GM23248 (cell line): ENCODE measurements around the gene SKA1. TPM values are rescaled to one million over a fixed set of nuclear protein-coding genes. Genes with fewer than 3 reads are reported as not detected.

Source experiments
- DNase-seq: peaks from one replicate; pipeline ENCODE4 v3.0.0-alpha.2; 2015
- H2AFZ ChIP-seq: fragments of 200-600 bp; sonication (generic); 2 replicates; pipeline ENCODE4 v1.6.1; 2016; ENCODE audit warnings: antibody characterized with exemption
- H3F3A ChIP-seq: fragments of 200-600 bp; sonication (generic); 2 replicates; pipeline ENCODE4 v1.6.1; 2016; ENCODE audit warnings: mild to moderate bottlenecking, antibody characterized with exemption, mixed run types; ENCODE audit not compliant: insufficient read depth
- H3K27ac ChIP-seq: fragments of 200-600 bp; sonication (generic); 2 replicates; pipeline ENCODE4 v1.5.1; 2016; ENCODE audit warnings: mild to moderate bottlenecking
- H3K27me3 ChIP-seq: fragments of 200-600 bp; sonication (generic); replicated peaks from 2 replicates; pipeline ENCODE4 v1.6.1; 2016; ENCODE audit warnings: mild to moderate bottlenecking; ENCODE audit not compliant: insufficient read depth
- H3K36me3 ChIP-seq: fragments of 200-600 bp; sonication (generic); 2 replicates; pipeline ENCODE4 v1.6.1; 2016; ENCODE audit warnings: low read depth, mild to moderate bottlenecking
- H3K4me1 ChIP-seq: fragments of 200-600 bp; sonication (generic); 2 replicates; pipeline ENCODE4 v1.6.1; 2016; ENCODE audit warnings: mild to moderate bottlenecking; ENCODE audit not compliant: insufficient read depth
- H3K4me2 ChIP-seq: fragments of 200-600 bp; sonication (generic); one replicate; pipeline ENCODE4 v1.6.1; 2016; ENCODE audit warnings: mild to moderate bottlenecking; ENCODE audit not compliant: unreplicated experiment
- H3K4me3 ChIP-seq: fragments of 200-600 bp; sonication (generic); 2 replicates; pipeline ENCODE4 v1.5.1; 2016; ENCODE audit warnings: mild to moderate bottlenecking
- H3K79me2 ChIP-seq: fragments of 200-600 bp; sonication (generic); 2 replicates; pipeline ENCODE4 v1.6.1; 2016; ENCODE audit warnings: mild to moderate bottlenecking; ENCODE audit not compliant: insufficient read depth
- H3K9ac ChIP-seq: fragments of 200-600 bp; sonication (generic); 2 replicates; pipeline ENCODE4 v1.6.1; 2016; ENCODE audit warnings: mild to moderate bottlenecking
- H3K9me2 ChIP-seq: fragments of 200-600 bp; sonication (generic); 2 replicates; pipeline ENCODE4 v1.6.1; 2016; ENCODE audit warnings: mixed run types, mild to moderate bottlenecking, moderate library complexity; ENCODE audit not compliant: insufficient read depth
- H3K9me3 ChIP-seq: fragments of 200-600 bp; sonication (generic); one replicate; pipeline ENCODE4 v1.6.1; 2017; ENCODE audit warnings: low read depth
- H4K20me1 ChIP-seq: fragments of 200-600 bp; sonication (generic); 2 replicates; pipeline ENCODE4 v1.6.0; 2016; ENCODE audit not compliant: insufficient read depth
- EZH2 ChIP-seq: fragments of 200-600 bp; sonication (generic); IDR thresholded peaks from 2 replicates; pipeline ENCODE4 v1.6.1; 2018; ENCODE audit warnings: antibody characterized with exemption, mild to moderate bottlenecking; ENCODE audit not compliant: insufficient read depth, poor library complexity, severe bottlenecking
- EZH2phosphoT487 ChIP-seq: fragments of 200-600 bp; sonication (generic); IDR thresholded peaks from 2 replicates; pipeline ENCODE4 v1.6.1; 2018; ENCODE audit warnings: antibody characterized with exemption, moderate library complexity, mild to moderate bottlenecking, low read depth; ENCODE audit not compliant: insufficient read depth
- WGBS, 2 experiments: methylation state at CpG; one replicate each; pipeline ENCODE4 v1.1.6; 2015 to 2017; ENCODE audit warnings: low lambda C conversion rate in 2 of 2, low coverage in 1 of 2; ENCODE audit errors: missing lambda C conversion rate in 2 of 2; 5-methylcytosine and 5-hydroxymethylcytosine counted together
- in situ Hi-C: fragments of 300-500 bp; cut with MboI; formaldehyde crosslinking; loops from 2 replicates; pipeline ENCODE4 v1.15.0; 2020
- polyA plus RNA-seq: library from polyadenylated mRNA; unstranded; fragments of >200 nt; fragmentation: Nextera tagmentation; extraction: Ambion mirVana; gene quantifications from 2 replicates; pipeline ENCODE4 v1.2.1, GENCODE V29; 2016
- total RNA-seq: library from RNA; depleted of rRNA; stranded (reverse); fragments of >200 nt; shearing (Covaris generic); gene quantifications from 2 replicates; pipeline ENCODE4 v1.2.3, GENCODE V29; 2014

The SKA1 gene
- total and polyA plus RNA-seq, 2 experiments from 2014 or later: 6.6 to 8.8 TPM

GRCh38 chr18:50360611-50361010, 14.2 kb upstream of the SKA1 start:
- no peak overlapping the region for H3K27ac ChIP-seq
- H3K9ac ChIP-seq: no peak overlapping the region
- no peak overlapping the region for H3K4me2 ChIP-seq
- H3F3A ChIP-seq: 0 out of 2 replicates have a peak, but pooled peaks cover 4% of the 10 kb centered on the region
- H3K9me2 ChIP-seq: no peaks in the 10 kb centered on the region
- no peaks in the 10 kb centered on the region for H3K79me2 ChIP-seq
- H4K20me1 ChIP-seq: no peaks in the 10 kb centered on the region
- 0 out of 2 replicates have a peak, but pooled peaks cover 3% of the 10 kb centered on the region for H3K4me1 ChIP-seq
- no peaks in the 10 kb centered on the region for H3K9me3 ChIP-seq
- in situ Hi-C loops: no loop called here
- H2AFZ ChIP-seq: no peak overlapping the region
- DNase-seq: no peak
- no peak overlapping the region for H3K4me3 ChIP-seq
- WGBS, 2 experiments: 10 to 18% methylated on average over 2 of the region's 2 CpGs
- TF ChIP-seq EZH2 (no peak), EZH2phosphoT487 (no peak)
- H3K36me3 ChIP-seq: no peaks in the 10 kb centered on the region
- H3K27me3 ChIP-seq: no peaks in the 10 kb centered on the region

- Histone ChIP-seq H4K20me1 (no peaks in the 10 kb centered on the region), H3K4me2 (no peak overlapping the region), H3K79me2 (no peaks in the 10 kb centered on the region), H3K36me3 (no peaks in the 10 kb centered on the region), H3K9ac (no peak overlapping the region), H3K9me3 (no peaks in the 10 kb centered on the region), H3F3A (no peaks in the 10 kb centered on the region), H2AFZ (no peak overlapping the region), H3K27me3 (no peaks in the 10 kb centered on the region), H3K27ac (no peak overlapping the region), H3K9me2 (no peaks in the 10 kb centered on the region), H3K4me3 (no peak overlapping the region), H3K4me1 (no peaks in the 10 kb centered on the region)
- no peak for DNase-seq
- in situ Hi-C loops: no loop called here
- no peak for TF ChIP-seq EZH2
- no peak for TF ChIP-seq EZH2phosphoT487
Observed at GRCh38 chr18:50369672-50370071, 5.2 kb upstream of the SKA1 start.

- H2AFZ ChIP-seq: peak overlapping the region; percentile 28; the same call in 1 of the 2 replicates
- no peak for DNase-seq
- no peak overlapping the region for H3K9ac ChIP-seq
- 50 to 53% methylated on average over 5 of the region's 5 CpGs for WGBS, 2 experiments
- no peaks in the 10 kb centered on the region for H3K9me2 ChIP-seq
- in situ Hi-C loops: no loop called here
- no peaks in the 10 kb centered on the region for H3F3A ChIP-seq
- no peak overlapping the region for H3K4me2 ChIP-seq
- H3K27me3 ChIP-seq: no peaks in the 10 kb centered on the region
- no peak for TF ChIP-seq EZH2
- no peak for TF ChIP-seq EZH2phosphoT487
- no peaks in the 10 kb centered on the region for H3K9me3 ChIP-seq
- no peaks in the 10 kb centered on the region for H4K20me1 ChIP-seq
- no peak overlapping the region for H3K4me3 ChIP-seq
- H3K27ac ChIP-seq: no peak overlapping the region
- no peaks in the 10 kb centered on the region for H3K36me3 ChIP-seq
- H3K79me2 ChIP-seq: peaks cover 13% of the 10 kb centered on the region
- H3K4me1 ChIP-seq: 0 out of 2 replicates have a peak, but pooled peaks cover 4% of the 10 kb centered on the region
Observed at GRCh38 chr18:50372743-50373142, 2.1 kb upstream of the SKA1 start.

- 57 to 70% methylated on average over 7 of the region's 7 CpGs for WGBS, 2 experiments
Observed at GRCh38 chr18:50373561-50374219, 1.2 kb upstream of the SKA1 start.

More at GRCh38 chr18:50373561-50374219, 1.2 kb upstream of the SKA1 start:
- H3K9ac ChIP-seq: no peak overlapping the region
- H3K9me2 ChIP-seq: no peaks in the 10 kb centered on the region
- in situ Hi-C loops: no loop called here
- no peaks in the 10 kb centered on the region for H3K36me3 ChIP-seq
- H3K27me3 ChIP-seq: no peaks in the 10 kb centered on the region
- H2AFZ ChIP-seq: peak overlapping the region; percentile 98
- TF ChIP-seq EZH2phosphoT487: no peak
- TF ChIP-seq EZH2: no peak
- H4K20me1 ChIP-seq: no peaks in the 10 kb centered on the region
- H3K9me3 ChIP-seq: no peaks in the 10 kb centered on the region
- no peak overlapping the region for H3K4me2 ChIP-seq
- H3K27ac ChIP-seq: no peak overlapping the region
- DNase-seq: no peak
- H3K79me2 ChIP-seq: peaks cover 13% of the 10 kb centered on the region
- no peaks in the 10 kb centered on the region for H3F3A ChIP-seq
- H3K4me1 ChIP-seq: 0 out of 2 replicates have a peak, but pooled peaks cover 4% of the 10 kb centered on the region
- no peak overlapping the region for H3K4me3 ChIP-seq
